GM21381 (cell line): ENCODE results near the gene MTLN.
A peak's percentile ranks its signal among the peaks of the same experiment; 100 is the strongest.
"Not testable (repeated sequence)": the region's sequence is repeated elsewhere in the genome, so short reads cannot be mapped to it uniquely, and the experiment has no call there.

Experiments used
- ATAC-seq: cut with Tn5 transposase; IDR thresholded peaks from one replicate; pipeline ENCODE4 v1.9.1; 2021; ENCODE audit warnings: mild to moderate bottlenecking, moderate library complexity; ENCODE audit not compliant: unreplicated experiment

MTLN gene

DNA sequence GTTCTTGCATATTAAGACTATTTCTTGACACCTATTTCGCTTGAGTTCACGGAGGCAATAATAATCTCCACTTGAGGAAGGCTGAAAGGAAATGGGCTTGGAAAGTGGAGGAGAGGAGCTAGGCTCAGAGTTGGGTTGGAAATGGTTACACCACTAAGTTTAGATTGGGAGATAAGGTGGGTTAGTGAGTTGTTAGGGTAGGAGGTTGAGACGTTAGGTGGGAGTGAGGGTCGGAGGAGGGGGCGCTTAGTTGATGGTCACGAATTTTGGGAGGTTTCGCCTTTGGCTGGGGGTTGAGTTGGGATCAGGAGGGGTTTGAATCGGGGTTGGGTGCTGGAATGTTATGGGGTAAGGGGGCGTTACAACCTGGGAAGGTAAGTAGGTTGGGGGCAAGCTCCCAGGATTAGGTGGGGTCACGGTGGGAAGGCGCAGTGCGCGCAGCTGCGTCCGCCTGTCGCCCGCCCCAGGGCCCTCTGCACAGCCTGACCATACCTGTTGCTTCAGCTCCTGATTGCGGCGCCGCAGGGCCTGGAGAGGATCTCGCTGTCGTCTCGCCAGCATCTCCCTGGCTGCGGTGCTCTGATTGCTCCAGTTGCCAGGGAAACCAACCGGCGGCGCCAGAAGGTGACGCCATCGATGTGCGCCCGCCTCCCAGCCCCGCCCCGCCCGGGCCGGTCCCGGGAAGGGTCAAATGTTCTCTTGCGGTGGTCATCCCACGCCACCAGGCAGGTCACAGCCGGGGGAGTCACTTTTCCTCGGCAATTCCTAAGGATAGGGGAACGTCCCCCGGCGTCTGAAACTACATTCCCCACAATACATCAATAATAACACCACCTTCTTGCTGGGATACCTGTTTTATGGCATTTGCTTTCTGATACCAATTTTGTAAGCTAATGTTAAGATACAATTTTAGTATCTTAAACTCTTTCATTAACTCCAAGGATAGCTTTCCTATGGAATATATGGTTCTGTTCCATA is 7.7 kb downstream of the MTLN start, which contains the start of gene NPHP1:
Gene NPHP1 (minus strand): TSS at position 606 of the 978 bp plus-strand sequence. CDS start 45 bp downstream, at position 561.
- peak; percentile 86 for ATAC-seq

DNA sequence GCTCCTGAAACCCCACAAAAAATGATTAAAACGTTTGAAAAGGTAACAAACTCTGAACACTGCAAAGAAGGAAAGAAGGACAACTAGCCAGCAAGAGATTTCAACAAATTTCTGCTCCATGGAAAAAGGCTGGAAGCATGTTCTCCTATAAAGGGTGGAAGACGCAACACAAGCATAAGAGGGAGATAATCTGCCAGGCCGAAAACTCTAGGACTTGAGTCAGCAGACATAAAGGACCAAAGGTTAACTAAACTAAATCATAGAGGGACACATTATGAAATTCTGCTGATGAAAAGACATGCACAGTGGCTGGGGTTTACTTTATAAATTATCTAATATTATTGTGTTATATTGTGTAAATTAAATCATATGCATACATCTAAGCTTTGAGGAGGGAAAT is 14.3 kb downstream of the MTLN start:
- no peak for ATAC-seq

DNA sequence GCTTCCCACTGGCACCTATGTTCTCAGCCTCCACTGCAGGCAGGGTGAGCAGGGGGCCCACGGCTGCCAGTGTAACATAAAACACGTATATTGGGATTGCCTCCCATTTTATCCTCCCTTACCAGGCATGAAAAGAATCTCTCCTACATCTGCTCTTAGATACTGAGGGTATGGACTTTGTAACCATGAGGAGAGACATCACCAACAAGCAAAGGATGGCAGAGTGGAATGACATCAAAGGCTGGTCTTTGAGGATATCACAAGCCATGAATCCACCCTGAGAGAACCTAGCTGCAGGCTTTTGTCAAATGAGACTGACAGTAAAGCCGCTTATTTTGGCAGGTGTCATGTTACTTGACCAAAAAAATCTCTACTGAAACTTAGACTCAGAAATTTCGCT is 14.9 kb downstream of the MTLN start:
- ATAC-seq: no peak

DNA sequence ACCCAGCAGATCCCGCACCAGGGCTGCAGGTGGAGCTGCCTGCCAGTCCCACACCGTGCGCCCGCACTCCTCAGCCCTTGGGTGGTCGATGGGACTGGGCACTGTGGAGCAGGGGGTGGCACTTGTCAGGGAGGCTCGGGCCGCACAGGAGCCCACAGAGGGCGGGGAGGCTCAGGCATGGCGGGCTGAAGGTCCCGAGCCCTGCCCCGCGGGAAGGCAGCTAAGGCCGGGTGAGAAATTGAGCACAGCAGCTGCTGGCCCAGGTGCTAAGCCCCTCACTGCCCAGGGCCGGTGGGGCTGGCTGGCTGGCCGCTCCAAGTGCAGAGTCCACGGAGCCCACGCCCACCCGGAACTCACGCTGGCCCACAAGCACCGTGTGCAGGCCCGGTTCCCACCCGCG is 22.2 kb downstream of the MTLN start:
- ATAC-seq: not testable (repeated sequence)

DNA sequence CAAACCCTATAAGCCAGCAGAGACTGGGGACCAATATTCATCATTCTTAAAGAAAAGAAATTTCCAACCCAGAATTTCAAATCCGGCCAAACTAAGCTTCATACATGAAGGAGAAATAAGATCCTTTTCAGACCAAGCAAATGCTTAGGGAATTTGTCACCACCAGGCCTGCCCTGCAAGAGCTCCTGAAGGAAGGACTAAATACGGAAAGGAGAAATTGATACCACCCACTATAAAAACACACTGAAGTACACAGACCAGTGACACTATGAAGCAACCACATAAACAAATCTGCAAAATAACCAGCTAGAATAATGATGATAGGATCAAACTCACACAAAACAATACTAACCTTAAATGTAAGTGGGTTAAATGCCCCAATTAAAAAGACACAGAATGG is 29.9 kb downstream of the MTLN start:
- no peak for ATAC-seq

DNA sequence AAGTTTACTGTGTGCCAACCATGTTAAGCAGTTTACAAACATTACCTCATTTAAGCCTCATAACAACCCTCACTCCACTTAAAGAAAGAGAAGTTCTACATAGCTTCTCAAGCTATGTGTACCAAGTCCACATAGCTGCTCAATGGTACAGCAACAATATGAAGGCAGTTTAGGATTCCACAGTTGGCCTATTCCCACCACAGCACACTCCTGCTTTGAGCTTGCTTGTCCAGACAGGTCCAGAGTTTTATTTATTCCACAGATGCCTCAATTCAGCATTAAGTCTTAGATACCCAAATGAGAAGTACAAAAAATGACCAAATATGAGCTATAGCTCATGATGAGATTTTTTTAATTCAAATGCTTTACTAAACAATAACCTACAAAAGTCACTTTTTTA is 32.3 kb downstream of the MTLN start:
- no peak for ATAC-seq

DNA sequence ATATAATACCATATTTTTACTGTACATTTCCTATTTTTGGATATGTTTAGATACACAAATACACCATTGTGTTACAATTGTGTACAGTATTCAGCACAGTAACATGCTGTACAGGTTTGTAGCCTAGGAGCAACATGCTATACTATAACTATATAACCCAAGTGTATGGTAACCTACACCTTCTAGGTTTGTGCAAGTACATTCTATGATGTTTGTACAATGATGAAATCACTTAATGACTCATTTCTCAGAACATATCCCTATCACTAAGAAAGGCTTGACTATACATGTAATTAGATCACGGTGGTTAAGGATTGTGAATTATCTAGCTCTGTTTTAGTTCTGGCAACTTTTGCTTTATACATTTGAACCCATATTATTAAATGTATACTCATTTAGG is 38.8 kb downstream of the MTLN start:
- ATAC-seq: no peak

DNA sequence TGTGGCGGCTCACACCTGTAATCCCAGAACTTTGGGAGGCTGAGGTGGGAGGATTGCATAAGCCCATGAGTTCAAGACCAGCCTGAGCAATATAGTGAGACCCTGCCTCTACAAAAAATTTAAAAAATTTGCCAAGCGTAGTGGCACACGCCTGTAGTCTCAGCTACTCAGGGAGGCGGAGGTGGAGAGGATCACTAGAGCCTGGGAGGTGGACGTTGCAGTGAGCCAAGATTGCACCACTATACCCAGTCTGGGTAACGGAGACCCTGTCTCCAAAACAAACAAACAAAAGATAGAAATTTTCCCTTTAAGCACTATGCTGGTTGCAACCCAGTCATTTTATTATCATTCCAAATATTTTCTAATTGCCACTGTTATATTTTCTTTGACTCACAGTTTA is 39.8 kb downstream of the MTLN start:
- ATAC-seq: no peak

DNA sequence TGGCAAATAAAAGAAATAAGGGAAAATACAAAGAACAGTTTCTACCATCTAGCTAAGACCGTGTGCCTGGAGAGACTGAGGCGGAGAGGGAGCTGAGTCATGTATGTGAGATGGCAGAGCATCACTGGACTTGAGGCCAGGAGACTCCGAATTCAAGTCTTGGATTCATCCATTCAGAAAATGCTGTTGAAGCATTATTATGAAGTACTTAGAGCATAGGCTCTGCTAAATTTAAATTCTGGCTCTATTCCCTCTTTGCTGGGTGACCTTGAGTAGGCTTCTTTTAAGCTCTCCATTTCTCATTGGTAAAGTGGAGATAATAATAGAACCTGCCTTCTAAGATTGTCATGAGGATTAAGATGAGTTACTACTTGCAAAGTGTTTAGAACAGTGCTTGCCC is 42.2 kb downstream of the MTLN start:
- no peak for ATAC-seq

DNA sequence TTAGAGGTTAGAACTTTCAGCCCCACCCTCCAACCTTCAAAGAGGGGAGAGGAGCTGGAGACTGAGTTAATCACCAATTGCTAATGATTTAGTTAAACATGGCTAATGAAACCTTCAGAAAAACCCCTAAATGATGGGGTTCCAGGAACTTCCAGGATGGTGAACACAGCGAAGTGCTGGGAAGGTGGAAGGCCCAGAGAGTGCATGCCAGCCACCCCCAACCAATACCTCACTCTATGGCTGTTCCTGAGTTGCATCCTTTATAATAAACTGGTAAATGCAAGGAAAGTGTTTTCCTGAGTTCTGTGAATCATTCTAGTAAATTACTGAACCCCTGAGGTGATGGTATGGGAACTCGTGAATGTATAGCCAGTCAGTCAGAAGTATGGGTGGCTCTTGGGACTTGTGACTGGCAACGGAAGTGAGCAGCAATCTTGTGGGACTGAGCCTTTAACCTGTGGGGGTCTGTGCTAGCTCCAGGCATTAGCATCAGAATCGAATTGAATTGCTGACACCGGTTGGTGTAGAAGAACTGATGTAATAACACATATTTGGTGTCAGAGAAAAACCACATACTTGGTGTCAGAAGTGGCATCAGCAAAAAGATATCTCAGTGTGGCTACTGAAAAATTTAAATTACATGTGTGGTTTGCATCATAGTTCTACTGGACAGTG is 44.9 kb downstream of the MTLN start:
- ATAC-seq: no peak

DNA sequence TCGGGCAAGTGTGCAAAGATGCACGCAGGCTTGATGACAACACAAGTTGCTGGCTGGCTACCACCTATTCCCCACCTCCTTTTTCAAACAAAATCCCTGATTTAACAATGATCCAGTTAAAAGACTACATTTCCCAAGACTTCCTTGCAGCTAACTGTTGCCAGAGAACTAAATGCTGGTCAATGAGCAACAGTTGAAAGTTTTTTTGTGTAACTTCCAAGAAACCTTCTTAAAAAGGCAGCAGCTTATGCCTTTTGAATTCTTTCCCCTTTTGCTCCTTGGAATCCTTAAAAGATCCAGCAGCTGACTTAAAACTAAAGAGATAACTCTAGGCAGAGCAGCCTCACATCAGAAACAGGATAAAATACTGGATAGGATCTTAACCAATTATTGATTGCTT is 46.1 kb downstream of the MTLN start:
- ATAC-seq: no peak
